HepG2 (cell line): Measurements from ENCODE around the gene COX4I1. TPM values are rescaled to one million over a fixed set of nuclear protein-coding genes. Genes with fewer than 3 reads are reported as not detected.
A peak's percentile ranks its signal among the peaks of the same experiment; 100 is the strongest.

ENCODE experiments used
- CSRNP2 ChIP-seq: sonication (generic); formaldehyde crosslinking; conservative IDR thresholded peaks from 2 replicates; pipeline ENCODE4 v1.8.0; 2022; ENCODE audit warnings: low read depth, missing genetic modification reagents
- FOXP4 ChIP-seq: sonication (generic); formaldehyde crosslinking; IDR thresholded peaks from 2 replicates; pipeline ENCODE4 v1.4.0; 2020; ENCODE audit warnings: missing genetic modification reagents
- NFYC ChIP-seq: IDR thresholded peaks from 2 replicates; pipeline ENCODE4 v1.6.1; 2016; ENCODE audit warnings: missing genetic modification reagents, missing compliant biosample characterization
- SMAD3 ChIP-seq: sonication (generic); formaldehyde crosslinking; IDR thresholded peaks from 2 replicates; pipeline ENCODE4 v1.4.0; 2020; ENCODE audit warnings: missing genetic modification reagents
- SOX5 ChIP-seq: IDR thresholded peaks from 2 replicates; pipeline ENCODE4 v1.6.1; 2016; ENCODE audit warnings: borderline replicate concordance
- TCF7 ChIP-seq: sonication (generic); IDR thresholded peaks from 2 replicates; pipeline ENCODE4 v1.6.1; 2016; ENCODE audit warnings: antibody characterized with exemption, low read depth
- ZNF160 ChIP-seq: sonication (generic); formaldehyde crosslinking; IDR thresholded peaks from 2 replicates; pipeline ENCODE4 v1.8.0; 2022; ENCODE audit warnings: mild to moderate bottlenecking, inconsistent platforms, missing genetic modification reagents
- ZNF609 ChIP-seq: sonication (generic); formaldehyde crosslinking; IDR thresholded peaks from 2 replicates; pipeline ENCODE4 v1.4.0; 2020; ENCODE audit warnings: mild to moderate bottlenecking, missing genetic modification reagents, borderline replicate concordance
- ZNF720 ChIP-seq: sonication (generic); formaldehyde crosslinking; IDR thresholded peaks from 2 replicates; pipeline ENCODE4 v1.4.0; 2020; ENCODE audit warnings: missing genetic modification reagents
- ZNF792 ChIP-seq: IDR thresholded peaks from 2 replicates; pipeline ENCODE4 v1.6.1; 2016
- polyA plus RNA-seq, 8 experiments: library from polyadenylated mRNA; depleted of rRNA in 3 of 8; stranded (reverse) in 7 of 8; unstranded in 1 of 8; fragments of >200 nt; fragmentation: Illumina TruSeq in 4 of 8; extraction: Trizol in 4 of 8; gene quantifications; 2 replicates each; pipeline versions ENCODE4 v1.2.1 to v1.2.3, GENCODE V29; 2011 to 2016; ENCODE audit warnings: low read depth in 4 of 8, missing spikeins in 1 of 8, mixed read lengths in 1 of 8; ENCODE audit not compliant: insufficient read depth in 1 of 8
- total RNA-seq, 5 experiments: library from RNA; depleted of rRNA; stranded (reverse); fragments of >200 nt; fragmentation: Illumina TruSeq; extraction: Trizol; gene quantifications; 2 replicates each; pipeline ENCODE4 v1.2.3, GENCODE V29; 2016; ENCODE audit warnings: low read depth in 1 of 5

COX4I1 gene
- total and polyA plus RNA-seq, 2 of the 13 experiments (the other 11 are each of a cell fraction or from before 2014, with no cell fraction given) = 658 to 902 TPM

- 0 out of 2 replicates have a peak, but pooled peaks have one; percentile 27 for TF ChIP-seq ZNF160 (CRISPR knock-in tag)
- no peak for TF ChIP-seq ZNF609 (CRISPR knock-in tag)
- no peak for TF ChIP-seq CSRNP2
- 0 out of 2 replicates have a peak, but pooled peaks have one; percentile 69 for TF ChIP-seq SMAD3
- no peak for TF ChIP-seq ZNF792 (CRISPR knock-in tag)
- TF ChIP-seq NFYC (CRISPR knock-in tag) = no peak
- peak; percentile 47; the same call in 1 of the 2 replicates for TF ChIP-seq FOXP4 (CRISPR knock-in tag)
- no peak for TF ChIP-seq SOX5
- TF ChIP-seq TCF7 = no peak
- no peak for TF ChIP-seq ZNF720
- TF ChIP-seq, all 625 proteins: peak for 120
These were observed 22.1 kb downstream of the COX4I1 start (continued) for GRCh38 chr16:85821390-85822135.
